GM18870 (cell line): ENCODE results near the gene MANBA.
A peak's percentile ranks its signal among the peaks of the same experiment; 100 is the strongest.

Experiments
- ATAC-seq: cut with Tn5 transposase; IDR thresholded peaks from one replicate; pipeline ENCODE4 v1.9.1; 2021; ENCODE audit warnings: moderate library complexity; ENCODE audit not compliant: unreplicated experiment

MANBA gene

GRCh38 chr4:102683881-102684609, 76.7 kb downstream of the MANBA start:
- no peak for ATAC-seq

- ATAC-seq: no peak
Measured at GRCh38 chr4:102678695-102679335, 82.0 kb downstream of the MANBA start.

- no peak for ATAC-seq
Measured at GRCh38 chr4:102678107-102678506, 82.7 kb downstream of the MANBA start.

GRCh38 chr4:102675141-102675540, 85.6 kb downstream of the MANBA start:
- ATAC-seq: no peak

- ATAC-seq: no peak
Measured at GRCh38 chr4:102667001-102667400, 93.8 kb downstream of the MANBA start.

GRCh38 chr4:102665527-102665926, 95.2 kb downstream of the MANBA start:
- no peak for ATAC-seq

- ATAC-seq: no peak
Measured at GRCh38 chr4:102663073-102663472, 97.7 kb downstream of the MANBA start.

- ATAC-seq: no peak
Measured at GRCh38 chr4:102657206-102657605, 103.6 kb downstream of the MANBA start.

GRCh38 chr4:102647117-102647516, 113.7 kb downstream of the MANBA start:
- no peak for ATAC-seq

GRCh38 chr4:102642631-102643298, 118.0 kb downstream of the MANBA start:
- ATAC-seq: no peak

- no peak for ATAC-seq
Measured at GRCh38 chr4:102641793-102642192, 119.0 kb downstream of the MANBA start.

GRCh38 chr4:102640669-102641068, 120.1 kb downstream of the MANBA start:
- no peak for ATAC-seq

GRCh38 chr4:102639598-102639997, 121.2 kb downstream of the MANBA start:
- ATAC-seq: no peak

GRCh38 chr4:102638621-102639020, 122.1 kb downstream of the MANBA start:
- no peak for ATAC-seq

- ATAC-seq: no peak
Measured at GRCh38 chr4:102637391-102637790, 123.4 kb downstream of the MANBA start.

GRCh38 chr4:102633100-102633499, 127.7 kb downstream of the MANBA start:
- no peak for ATAC-seq

GRCh38 chr4:102632241-102633065, 128.3 kb downstream of the MANBA start:
- no peak for ATAC-seq

- no peak for ATAC-seq
Measured at GRCh38 chr4:102631616-102632015, 129.2 kb downstream of the MANBA start.

- no peak for ATAC-seq
Measured at GRCh38 chr4:102629673-102630072, 131.1 kb downstream of the MANBA start.

GRCh38 chr4:102627831-102628523, 132.8 kb downstream of the MANBA start:
- peak; percentile 41 for ATAC-seq
